NT2/D1 (cell line): Measurements from ENCODE around the gene SERINC1.

Source experiments
- SUZ12 ChIP-seq: IDR thresholded peaks from 2 replicates; pipeline ENCODE4 v1.6.1; 2011; ENCODE audit not compliant: insufficient read length, insufficient read depth; ENCODE audit errors: extremely low read depth
- YY1 ChIP-seq: IDR thresholded peaks from 2 replicates; pipeline ENCODE4 v1.6.1; 2011; ENCODE audit not compliant: insufficient read length, insufficient read depth
- ZNF274 ChIP-seq: IDR thresholded peaks from 2 replicates; pipeline ENCODE4 v1.6.1; 2011; ENCODE audit warnings: mild to moderate bottlenecking, low read depth, low read length

GRCh38 chr6:122399055-122399347 is 72.6 kb downstream of the SERINC1 start:
- TF ChIP-seq ZNF274 = no peak
- TF ChIP-seq YY1 = no peak
- TF ChIP-seq SUZ12 = no peak
